Mesenchymal stem cell (in vitro differentiated cells and primary cell): ENCODE data around the gene GAREM1.

ENCODE experiments used
- DNase-seq: peaks from one replicate; pipeline ENCODE4 v3.0.0-alpha.2; 2013
- H2AFZ ChIP-seq: one replicate; pipeline ENCODE4 v1.6.1; 2013; ENCODE audit warnings: low read depth, mild to moderate bottlenecking, control low read depth, inconsistent platforms, low read length, moderate library complexity
- H2AK5ac ChIP-seq: 2 replicates; pipeline ENCODE4 v1.6.1; 2013; ENCODE audit warnings: low read length, moderate library complexity, mild to moderate bottlenecking, inconsistent platforms; ENCODE audit not compliant: severe bottlenecking
- H2BK120ac ChIP-seq: one replicate; pipeline ENCODE4 v1.6.1; 2013; ENCODE audit warnings: low read depth, mild to moderate bottlenecking, inconsistent platforms, low read length, moderate library complexity
- H2BK12ac ChIP-seq, 2 experiments: one replicate each; pipeline ENCODE4 v1.6.1; 2013; ENCODE audit warnings: inconsistent platforms in 2 of 2, low read length in 2 of 2, mild to moderate bottlenecking in 2 of 2, moderate library complexity in 2 of 2, control low read depth in 1 of 2
- H2BK15ac ChIP-seq: one replicate; pipeline ENCODE4 v1.6.1; 2013; ENCODE audit warnings: mild to moderate bottlenecking, low read depth, inconsistent platforms; ENCODE audit not compliant: poor library complexity, severe bottlenecking
- H2BK5ac ChIP-seq: 2 replicates; pipeline ENCODE4 v1.6.1; 2013; ENCODE audit warnings: low read depth, mild to moderate bottlenecking, low read length, control low read depth, inconsistent platforms; ENCODE audit not compliant: poor library complexity, severe bottlenecking
- H3K14ac ChIP-seq, 2 experiments: one replicate each; pipeline ENCODE4 v1.6.1; 2013; ENCODE audit warnings: inconsistent platforms in 2 of 2, low read length in 2 of 2, control low read depth in 1 of 2, mild to moderate bottlenecking in 1 of 2, moderate library complexity in 1 of 2
- H3K18ac ChIP-seq, 2 experiments: one replicate each; pipeline ENCODE4 v1.6.1; 2013; ENCODE audit warnings: inconsistent platforms in 2 of 2, low read length in 2 of 2, control low read depth in 1 of 2, low read depth in 1 of 2, mild to moderate bottlenecking in 1 of 2
- H3K23ac ChIP-seq, 2 experiments: one replicate each; pipeline ENCODE4 v1.6.1; 2013; ENCODE audit warnings: inconsistent platforms in 2 of 2, low read length in 2 of 2, mild to moderate bottlenecking in 2 of 2, moderate library complexity in 2 of 2, control low read depth in 1 of 2
- H3K27ac ChIP-seq: 2 replicates; pipeline ENCODE4 v1.5.1; 2013; ENCODE audit warnings: mild to moderate bottlenecking, moderate library complexity, low read length, control low read depth, inconsistent platforms; ENCODE audit not compliant: poor library complexity, severe bottlenecking
- H3K27me3 ChIP-seq, 2 experiments: 2 replicates each; pipeline versions ENCODE4 v1.6.1 to v1.7.0; 2013; ENCODE audit warnings: low read length in 2 of 2, mild to moderate bottlenecking in 2 of 2, moderate library complexity in 2 of 2, control low read depth in 1 of 2, inconsistent platforms in 1 of 2; ENCODE audit not compliant: control insufficient read depth in 1 of 2, insufficient read depth in 1 of 2
- H3K36me3 ChIP-seq, 2 experiments: 2 replicates each; pipeline versions ENCODE4 v1.6.1 to v1.7.0; 2013; ENCODE audit warnings: low read length in 2 of 2, control low read depth in 1 of 2, inconsistent platforms in 1 of 2, low read depth in 1 of 2, mild to moderate bottlenecking in 1 of 2; ENCODE audit not compliant: insufficient read depth in 2 of 2, control insufficient read depth in 1 of 2
- H3K4ac ChIP-seq, 2 experiments: one replicate each; pipeline ENCODE4 v1.6.1; 2013; ENCODE audit warnings: inconsistent platforms in 2 of 2, low read length in 2 of 2, mild to moderate bottlenecking in 2 of 2, moderate library complexity in 2 of 2, control low read depth in 1 of 2, low read depth in 1 of 2
- H3K4me1 ChIP-seq: 2 replicates; pipeline ENCODE4 v1.6.1; 2013; ENCODE audit warnings: low read depth, low read length, control low read depth; ENCODE audit not compliant: control insufficient read depth, insufficient read depth
- H3K4me2 ChIP-seq: 2 replicates; pipeline ENCODE4 v1.6.1; 2013; ENCODE audit warnings: low read length, mild to moderate bottlenecking, inconsistent platforms; ENCODE audit not compliant: poor library complexity, severe bottlenecking
- H3K4me3 ChIP-seq, 2 experiments: 2 replicates each; pipeline versions ENCODE4 v1.5.1 to v1.7.0; 2013; ENCODE audit warnings: low read length in 2 of 2, mild to moderate bottlenecking in 2 of 2, control low read depth in 1 of 2, low read depth in 1 of 2; ENCODE audit not compliant: insufficient read depth in 1 of 2
- H3K79me1 ChIP-seq: replicated peaks from 2 replicates; pipeline ENCODE4 v1.6.1; 2013; ENCODE audit warnings: mild to moderate bottlenecking, control low read depth, low read length, inconsistent platforms; ENCODE audit not compliant: poor library complexity, severe bottlenecking
- H3K9ac ChIP-seq: 2 replicates; pipeline ENCODE4 v1.7.0; 2013; ENCODE audit warnings: mild to moderate bottlenecking, low read length, moderate library complexity
- H3K9me3 ChIP-seq: 2 replicates; pipeline ENCODE4 v1.7.0; 2013; ENCODE audit warnings: mild to moderate bottlenecking, low read length; ENCODE audit not compliant: control insufficient read depth
- H4K8ac ChIP-seq: one replicate; pipeline ENCODE4 v1.6.1; 2013; ENCODE audit warnings: inconsistent platforms, mild to moderate bottlenecking, low read length, moderate library complexity
- H4K91ac ChIP-seq: one replicate; pipeline ENCODE4 v1.6.1; 2013; ENCODE audit warnings: mild to moderate bottlenecking, low read length, inconsistent platforms
- WGBS: methylation state at CpG from one replicate; pipeline ENCODE4 v1.1.7; 2013; ENCODE audit warnings: mixed read lengths; 5-methylcytosine and 5-hydroxymethylcytosine counted together

The GAREM1 gene

GRCh38 chr18:32389191-32389590 is 81.5 kb downstream of the GAREM1 start:
- Histone ChIP-seq H2BK15ac (no peak overlapping the region), H3K4ac (no peak overlapping the region), H3K9ac (no peak overlapping the region), H3K27me3 (no peaks in the 10 kb centered on the region), H2BK120ac (no peak overlapping the region), H2AK5ac (no peak overlapping the region), H4K8ac (no peak overlapping the region), H3K79me1 (peaks cover 5% of the 10 kb centered on the region), H3K4me1 (no peaks in the 10 kb centered on the region), H2AFZ (no peak overlapping the region), H3K4me2 (no peak overlapping the region), H3K27ac (no peak overlapping the region), H2BK5ac (no peak overlapping the region), H4K91ac (no peak overlapping the region), H3K9me3 (no peaks in the 10 kb centered on the region), H2BK12ac (no peak overlapping the region), H3K23ac (no peak overlapping the region), H3K4me3 (no peak overlapping the region), H3K14ac (no peak overlapping the region), H3K18ac (no peak overlapping the region), H3K36me3 (no peaks in the 10 kb centered on the region)
- WGBS = no CpG with 5 or more reads among the region's 1 CpG
- DNase-seq = no peak

DNA sequence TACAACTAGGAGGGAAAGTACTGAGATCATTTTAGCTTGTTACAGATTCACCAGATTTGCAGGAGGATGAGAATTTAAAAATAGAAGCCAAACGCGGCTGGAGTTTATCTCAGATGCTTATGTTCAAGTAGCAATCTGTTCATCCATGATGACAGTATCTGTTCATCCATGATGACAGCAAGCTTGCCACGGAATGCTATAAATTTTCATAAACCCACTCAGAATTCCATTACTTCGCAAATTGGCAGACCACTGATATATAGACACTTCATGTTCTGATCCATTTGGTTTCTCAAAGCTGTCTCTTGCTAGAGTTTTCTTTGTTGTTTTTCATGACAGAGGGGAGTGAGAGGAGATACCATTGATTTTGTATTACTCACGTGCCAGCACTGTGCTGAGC is 84.2 kb downstream of the GAREM1 start:
- Histone ChIP-seq H3K9me3 (no peaks in the 10 kb centered on the region), H3K4me2 (no peak overlapping the region), H3K18ac (no peak overlapping the region), H2BK120ac (no peak overlapping the region), H3K4ac (no peak overlapping the region), H2AK5ac (no peak overlapping the region), H2AFZ (no peak overlapping the region), H3K14ac (no peak overlapping the region), H4K91ac (no peak overlapping the region), H3K27me3 (no peaks in the 10 kb centered on the region), H3K79me1 (peaks cover 5% of the 10 kb centered on the region), H2BK5ac (no peak overlapping the region), H3K4me3 (no peak overlapping the region), H3K36me3 (no peaks in the 10 kb centered on the region), H2BK12ac (no peak overlapping the region), H4K8ac (no peak overlapping the region), H3K23ac (no peak overlapping the region), H2BK15ac (no peak overlapping the region), H3K9ac (no peak overlapping the region), H3K4me1 (no peaks in the 10 kb centered on the region), H3K27ac (peak overlapping the region; percentile 28)
- DNase-seq = no peak
- WGBS = 72% methylated on average over 5 of the region's 5 CpGs

GRCh38 chr18:32383050-32383819 is 87.4 kb downstream of the GAREM1 start:
- H3K4me2 ChIP-seq = no peak overlapping the region
- no peak overlapping the region for H2AFZ ChIP-seq
- H3K9ac ChIP-seq = peak overlapping the region; percentile 65
- no peaks in the 10 kb centered on the region for H3K36me3 ChIP-seq
- H3K23ac ChIP-seq = no peak overlapping the region
- 1% methylated on average over 3 of the region's 4 CpGs for whole genome bisulfite sequencing
- peaks cover 3% of the 10 kb centered on the region for H3K79me1 ChIP-seq
- H2BK120ac ChIP-seq = no peak overlapping the region
- no peaks in the 10 kb centered on the region for H3K9me3 ChIP-seq
- H3K4me3 ChIP-seq = no peak overlapping the region
- no peak overlapping the region for H4K91ac ChIP-seq
- no peak overlapping the region for H3K14ac ChIP-seq
- H3K27ac ChIP-seq = peak overlapping the region; percentile 5
- H3K27me3 ChIP-seq = no peaks in the 10 kb centered on the region
- H2BK5ac ChIP-seq = no peak overlapping the region
- peaks cover 1% of the 10 kb centered on the region for H3K4me1 ChIP-seq
- peak; percentile 94 for DNase-seq
- no peak overlapping the region for H3K18ac ChIP-seq
- H2BK12ac ChIP-seq = no peak overlapping the region
- H2AK5ac ChIP-seq = no peak overlapping the region
- H4K8ac ChIP-seq = no peak overlapping the region
- H3K4ac ChIP-seq = no peak overlapping the region
- no peak overlapping the region for H2BK15ac ChIP-seq

GRCh38 chr18:32381761-32382160 is 88.9 kb downstream of the GAREM1 start:
- H3K4ac ChIP-seq = no peak overlapping the region
- no peak overlapping the region for H3K23ac ChIP-seq
- WGBS = 100% methylated on average over 2 of the region's 2 CpGs

More at GRCh38 chr18:32381761-32382160, 88.9 kb downstream of the GAREM1 start:
- Histone ChIP-seq H2BK5ac (no peak overlapping the region), H3K4me2 (no peak overlapping the region), H2BK15ac (no peak overlapping the region), H2AFZ (no peak overlapping the region), H3K27me3 (no peaks in the 10 kb centered on the region), H4K8ac (no peak overlapping the region), H3K27ac (no peak overlapping the region), H2AK5ac (peak overlapping the region; percentile 17), H2BK12ac (no peak overlapping the region), H2BK120ac (peak overlapping the region; percentile 55), H3K36me3 (no peaks in the 10 kb centered on the region), H3K4me3 (no peak overlapping the region), H3K79me1 (peaks cover 3% of the 10 kb centered on the region), H3K4me1 (peaks cover 1% of the 10 kb centered on the region), H3K14ac (no peak overlapping the region), H4K91ac (no peak overlapping the region), H3K9me3 (no peaks in the 10 kb centered on the region), H3K18ac (no peak overlapping the region), H3K9ac (no peak overlapping the region)
- DNase-seq = no peak
